Measurements from ENCODE around the gene MIPOL1. TPM values are rescaled to one million over a fixed set of nuclear protein-coding genes. Genes with fewer than 3 reads are reported as not detected.

MIPOL1 gene
- total and polyA plus RNA-seq, 4 donors = 0.51 to 6.6 (median 1.9) TPM

DNA sequence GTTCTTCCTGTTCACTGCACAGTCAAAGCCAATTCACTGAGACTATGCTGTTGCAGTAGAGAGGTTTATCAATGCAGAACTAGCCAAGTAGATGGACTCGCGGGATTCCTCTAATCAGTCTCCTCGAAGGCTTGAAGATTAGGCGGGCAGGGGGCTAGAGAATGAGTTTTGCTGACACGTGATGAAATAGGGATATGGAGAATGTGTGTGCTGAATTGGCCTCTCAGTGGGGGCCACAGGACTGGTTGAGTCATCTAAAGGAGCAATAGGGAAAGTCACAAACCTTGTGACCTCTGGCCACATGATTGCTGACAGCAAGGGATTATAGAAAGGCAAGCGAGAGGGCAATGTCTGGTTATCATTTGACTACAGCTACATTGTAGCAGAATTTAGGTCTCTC is 12.7 kb downstream of the MIPOL1 start:
- H3K27ac ChIP-seq (ENCODE audit: low read depth in 1 of 2, low read length in 2 of 2) = no peak overlapping the region
- 97% methylated on average over 6 of the region's 6 CpGs for WGBS
- no peak overlapping the region for H3K4me3 ChIP-seq (ENCODE audit: low read depth in 1 of 3, low read length in 3 of 3)
- H3K9ac ChIP-seq (ENCODE audit: low read depth in 1 of 2, low read length in 2 of 2) = no peak overlapping the region
- peaks cover 0 to 5% (median 2%) of the 10 kb centered on the region in 4 donors for H3K9me3 ChIP-seq (ENCODE audit: control insufficient read depth in 4 of 4, low read length in 3 of 4)
- no peaks in the 10 kb centered on the region for H3K36me3 ChIP-seq (ENCODE audit: control insufficient read depth in 4 of 4, insufficient read depth in 3 of 4, low read depth in 1 of 4, low read length in 3 of 4)
- no peaks in the 10 kb centered on the region for H3K4me1 ChIP-seq (ENCODE audit: control insufficient read depth in 4 of 4, insufficient read depth in 4 of 4, low read length in 3 of 4)
- no peak for DNase-seq (ENCODE audit: low spot score)
- TF ChIP-seq, protein P1, sequence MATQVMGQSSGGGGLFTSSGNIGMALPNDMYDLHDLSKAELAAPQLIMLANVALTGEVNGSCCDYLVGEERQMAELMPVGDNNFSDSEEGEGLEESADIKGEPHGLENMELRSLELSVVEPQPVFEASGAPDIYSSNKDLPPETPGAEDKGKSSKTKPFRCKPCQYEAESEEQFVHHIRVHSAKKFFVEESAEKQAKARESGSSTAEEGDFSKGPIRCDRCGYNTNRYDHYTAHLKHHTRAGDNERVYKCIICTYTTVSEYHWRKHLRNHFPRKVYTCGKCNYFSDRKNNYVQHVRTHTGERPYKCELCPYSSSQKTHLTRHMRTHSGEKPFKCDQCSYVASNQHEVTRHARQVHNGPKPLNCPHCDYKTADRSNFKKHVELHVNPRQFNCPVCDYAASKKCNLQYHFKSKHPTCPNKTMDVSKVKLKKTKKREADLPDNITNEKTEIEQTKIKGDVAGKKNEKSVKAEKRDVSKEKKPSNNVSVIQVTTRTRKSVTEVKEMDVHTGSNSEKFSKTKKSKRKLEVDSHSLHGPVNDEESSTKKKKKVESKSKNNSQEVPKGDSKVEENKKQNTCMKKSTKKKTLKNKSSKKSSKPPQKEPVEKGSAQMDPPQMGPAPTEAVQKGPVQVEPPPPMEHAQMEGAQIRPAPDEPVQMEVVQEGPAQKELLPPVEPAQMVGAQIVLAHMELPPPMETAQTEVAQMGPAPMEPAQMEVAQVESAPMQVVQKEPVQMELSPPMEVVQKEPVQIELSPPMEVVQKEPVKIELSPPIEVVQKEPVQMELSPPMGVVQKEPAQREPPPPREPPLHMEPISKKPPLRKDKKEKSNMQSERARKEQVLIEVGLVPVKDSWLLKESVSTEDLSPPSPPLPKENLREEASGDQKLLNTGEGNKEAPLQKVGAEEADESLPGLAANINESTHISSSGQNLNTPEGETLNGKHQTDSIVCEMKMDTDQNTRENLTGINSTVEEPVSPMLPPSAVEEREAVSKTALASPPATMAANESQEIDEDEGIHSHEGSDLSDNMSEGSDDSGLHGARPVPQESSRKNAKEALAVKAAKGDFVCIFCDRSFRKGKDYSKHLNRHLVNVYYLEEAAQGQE (IDR thresholded peaks at IDR 0.05) = no peak
- no peak for TF ChIP-seq HNF4A (conservative IDR thresholded peaks at IDR 0.05)
- no peak for TF ChIP-seq MAX (IDR thresholded peaks at IDR 0.05)
- no peak for TF ChIP-seq RXRA (IDR thresholded peaks at IDR 0.05)
- no peak for TF ChIP-seq JUND (IDR thresholded peaks at IDR 0.05)
- TF ChIP-seq EGR1 (IDR thresholded peaks at IDR 0.05; ENCODE audit: low read depth in 2 of 2) = no peak
- no peak for TF ChIP-seq YY1 (IDR thresholded peaks at IDR 0.05)
- TF ChIP-seq, protein P2, sequence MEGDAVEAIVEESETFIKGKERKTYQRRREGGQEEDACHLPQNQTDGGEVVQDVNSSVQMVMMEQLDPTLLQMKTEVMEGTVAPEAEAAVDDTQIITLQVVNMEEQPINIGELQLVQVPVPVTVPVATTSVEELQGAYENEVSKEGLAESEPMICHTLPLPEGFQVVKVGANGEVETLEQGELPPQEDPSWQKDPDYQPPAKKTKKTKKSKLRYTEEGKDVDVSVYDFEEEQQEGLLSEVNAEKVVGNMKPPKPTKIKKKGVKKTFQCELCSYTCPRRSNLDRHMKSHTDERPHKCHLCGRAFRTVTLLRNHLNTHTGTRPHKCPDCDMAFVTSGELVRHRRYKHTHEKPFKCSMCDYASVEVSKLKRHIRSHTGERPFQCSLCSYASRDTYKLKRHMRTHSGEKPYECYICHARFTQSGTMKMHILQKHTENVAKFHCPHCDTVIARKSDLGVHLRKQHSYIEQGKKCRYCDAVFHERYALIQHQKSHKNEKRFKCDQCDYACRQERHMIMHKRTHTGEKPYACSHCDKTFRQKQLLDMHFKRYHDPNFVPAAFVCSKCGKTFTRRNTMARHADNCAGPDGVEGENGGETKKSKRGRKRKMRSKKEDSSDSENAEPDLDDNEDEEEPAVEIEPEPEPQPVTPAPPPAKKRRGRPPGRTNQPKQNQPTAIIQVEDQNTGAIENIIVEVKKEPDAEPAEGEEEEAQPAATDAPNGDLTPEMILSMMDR (IDR thresholded peaks at IDR 0.05; ENCODE audit: low read depth, low read length, missing input control) = no peak
- TF ChIP-seq SP1 (IDR thresholded peaks at IDR 0.05) = no peak
- no peak for TF ChIP-seq GABPA (IDR thresholded peaks at IDR 0.05 in 1 of 2, conservative IDR thresholded peaks at IDR 0.05 in 1 of 2)
- TF ChIP-seq, protein P3, sequence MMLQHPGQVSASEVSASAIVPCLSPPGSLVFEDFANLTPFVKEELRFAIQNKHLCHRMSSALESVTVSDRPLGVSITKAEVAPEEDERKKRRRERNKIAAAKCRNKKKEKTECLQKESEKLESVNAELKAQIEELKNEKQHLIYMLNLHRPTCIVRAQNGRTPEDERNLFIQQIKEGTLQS (IDR thresholded peaks at IDR 0.05) = no peak
- TF ChIP-seq RAD21 (IDR thresholded peaks at IDR 0.05) = no peak
- TF ChIP-seq FOXA2 (IDR thresholded peaks at IDR 0.05) = no peak
- no peaks in the 10 kb centered on the region for H3K27me3 ChIP-seq (ENCODE audit: control insufficient read depth in 4 of 4, insufficient read depth in 4 of 4, low read length in 3 of 4)

GRCh38 chr14:37213016-37213415 is 15.3 kb downstream of the MIPOL1 start:
- H3K4me1 ChIP-seq (ENCODE audit: control insufficient read depth in 4 of 4, insufficient read depth in 4 of 4, low read length in 3 of 4) = no peaks in the 10 kb centered on the region
- H3K9ac ChIP-seq (ENCODE audit: low read depth in 1 of 2, low read length in 2 of 2) = no peak overlapping the region
- DNase-seq (ENCODE audit: low spot score) = no peak
- H3K4me3 ChIP-seq (ENCODE audit: low read depth in 1 of 3, low read length in 3 of 3) = no peak overlapping the region
- H3K27me3 ChIP-seq (ENCODE audit: control insufficient read depth in 4 of 4, insufficient read depth in 4 of 4, low read length in 3 of 4) = no peaks in the 10 kb centered on the region
- no peaks in the 10 kb centered on the region for H3K9me3 ChIP-seq (ENCODE audit: control insufficient read depth in 4 of 4, low read length in 3 of 4)
- H3K36me3 ChIP-seq (ENCODE audit: control insufficient read depth in 4 of 4, insufficient read depth in 3 of 4, low read depth in 1 of 4, low read length in 3 of 4) = no peaks in the 10 kb centered on the region
- H3K27ac ChIP-seq (ENCODE audit: low read depth in 1 of 2, low read length in 2 of 2) = no peak overlapping the region
- no peak for TF ChIP-seq FOXA1 (IDR thresholded peaks at IDR 0.05)
- TF ChIP-seq MAX (IDR thresholded peaks at IDR 0.05) = no peak
- TF ChIP-seq, protein P2 (IDR thresholded peaks at IDR 0.05; ENCODE audit: low read depth, low read length, missing input control) = no peak
- TF ChIP-seq RXRA (IDR thresholded peaks at IDR 0.05) = no peak
- TF ChIP-seq HNF4G (IDR thresholded peaks at IDR 0.05) = no peak
- no peak for TF ChIP-seq JUND (IDR thresholded peaks at IDR 0.05)
- no peak for TF ChIP-seq ZBTB33 (IDR thresholded peaks at IDR 0.05)
- no peak for TF ChIP-seq NR2F2 (IDR thresholded peaks at IDR 0.05)
- TF ChIP-seq RAD21 (IDR thresholded peaks at IDR 0.05) = no peak
- TF ChIP-seq TAF1 (conservative IDR thresholded peaks at IDR 0.05) = no peak
- TF ChIP-seq, protein P1 (IDR thresholded peaks at IDR 0.05) = no peak
- TF ChIP-seq SP1 (IDR thresholded peaks at IDR 0.05) = no peak
- no peak for TF ChIP-seq GABPA (IDR thresholded peaks at IDR 0.05 in 1 of 2, conservative IDR thresholded peaks at IDR 0.05 in 1 of 2)
- no peak for TF ChIP-seq YY1 (IDR thresholded peaks at IDR 0.05)
- no peak for TF ChIP-seq HNF4A (conservative IDR thresholded peaks at IDR 0.05)
